ENCODE results near the gene TBCK. TPM values are rescaled to one million over a fixed set of nuclear protein-coding genes. Genes with fewer than 3 reads are reported as not detected.

The TBCK gene
- total RNA-seq, 2 experiments from 2014 or later, result 23.5 to 29.0 TPM

DNA sequence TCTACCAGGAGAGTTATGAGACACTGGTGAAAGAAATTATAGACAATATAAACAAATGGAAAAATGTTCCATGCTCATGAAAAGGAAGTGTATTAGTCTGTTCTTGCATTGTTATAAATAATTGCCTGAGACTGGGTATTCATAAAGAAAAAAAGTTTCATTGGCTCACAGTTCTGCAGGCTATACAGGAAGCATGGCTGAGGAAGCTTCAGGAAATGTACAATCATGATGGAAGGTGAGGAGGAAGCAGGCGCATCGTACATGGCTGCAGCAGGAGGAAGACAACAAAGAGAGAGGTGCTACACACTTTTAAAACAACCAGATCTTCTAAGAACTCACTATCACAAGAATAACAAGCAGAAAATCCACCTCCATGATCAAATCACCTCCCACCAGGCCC lies 236.4 kb downstream of the TBCK start:
- H3K4me3 ChIP-seq (ENCODE audit: low read length), result no peak overlapping the region
- H3K9me3 Mint-ChIP-seq, result peaks cover 24% of the 10 kb centered on the region
- intact Hi-C loops (cut with DNase I, micrococcal nuclease), result no loop called here
- DNase-seq, result no peak
- ChIA-PET POLR2A (no interaction called here), CTCF (no interaction called here)
- no peaks in the 10 kb centered on the region for H3K4me1 ChIP-seq (ENCODE audit: insufficient read depth, low read length)
- peaks cover 97% of the 10 kb centered on the region for H3K36me3 Mint-ChIP-seq (ENCODE audit: low read depth)
- no peak for TF ChIP-seq CTCF (IDR thresholded peaks at IDR 0.05)
- peaks cover 17% of the 10 kb centered on the region for H3K36me3 ChIP-seq (ENCODE audit: insufficient read depth, low read length)
- no peak overlapping the region for H3K27ac Mint-ChIP-seq
- no peaks in the 10 kb centered on the region for H3K27me3 Mint-ChIP-seq
- H3K4me1 Mint-ChIP-seq (ENCODE audit: low read depth), result no peaks in the 10 kb centered on the region
- H3K9me3 ChIP-seq (ENCODE audit: control insufficient read depth in 1 of 2, insufficient read depth in 1 of 2, low read length in 2 of 2), result peaks cover 19 to 34% of the 10 kb centered on the region in 2 experiments
- no peak overlapping the region for H3K4me3 Mint-ChIP-seq
- H3K27ac ChIP-seq (ENCODE audit: low read depth in 1 of 2, low read length in 2 of 2), result no peak overlapping the region
- H3K27me3 ChIP-seq (ENCODE audit: control insufficient read depth in 1 of 2, insufficient read depth in 2 of 2, low read length in 2 of 2), result no peaks in the 10 kb centered on the region
- no peak for ATAC-seq (ENCODE audit: poor library complexity)

DNA sequence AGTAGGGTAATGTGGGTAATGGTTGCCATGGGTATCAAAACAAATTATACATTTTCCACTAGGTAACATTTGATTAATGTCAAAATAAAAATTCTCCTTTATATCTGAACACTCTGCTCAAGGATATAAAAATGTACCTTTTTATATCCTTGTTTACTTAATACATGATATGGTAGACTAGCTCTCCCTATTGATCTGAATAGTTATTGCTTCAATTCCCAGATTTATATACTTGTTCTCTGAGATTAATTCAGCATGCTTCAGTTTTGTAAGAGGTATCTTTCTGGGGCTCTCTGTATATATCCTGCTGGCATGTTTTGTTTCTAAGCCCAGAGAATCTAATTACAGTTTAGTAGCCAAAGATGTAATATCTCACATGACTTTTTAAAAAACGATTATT lies 251.0 kb downstream of the TBCK start:
- H3K9me3 Mint-ChIP-seq, result no peaks in the 10 kb centered on the region
- ChIA-PET CTCF (no interaction called here), POLR2A (no interaction called here)
- no peak overlapping the region for H3K4me3 ChIP-seq (ENCODE audit: low read length)
- no peaks in the 10 kb centered on the region for H3K27me3 ChIP-seq (ENCODE audit: control insufficient read depth in 1 of 2, insufficient read depth in 2 of 2, low read length in 2 of 2)
- no peak overlapping the region for H3K27ac ChIP-seq (ENCODE audit: low read depth in 1 of 2, low read length in 2 of 2)
- intact Hi-C loops (cut with DNase I, micrococcal nuclease), result no loop called here
- TF ChIP-seq CTCF (IDR thresholded peaks at IDR 0.05), result no peak
- H3K4me1 ChIP-seq (ENCODE audit: insufficient read depth, low read length), result no peaks in the 10 kb centered on the region
- no peak overlapping the region for H3K27ac Mint-ChIP-seq
- DNase-seq (no peak), ATAC-seq (ENCODE audit: poor library complexity) (no peak)
- no peaks in the 10 kb centered on the region for H3K4me1 Mint-ChIP-seq (ENCODE audit: low read depth)
- no peaks in the 10 kb centered on the region for H3K36me3 ChIP-seq (ENCODE audit: insufficient read depth, low read length)
- H3K36me3 Mint-ChIP-seq (ENCODE audit: low read depth), result peaks cover 4% of the 10 kb centered on the region
- H3K4me3 Mint-ChIP-seq, result no peak overlapping the region
- no peaks in the 10 kb centered on the region for H3K9me3 ChIP-seq (ENCODE audit: control insufficient read depth in 1 of 2, insufficient read depth in 1 of 2, low read length in 2 of 2)
- no peaks in the 10 kb centered on the region for H3K27me3 Mint-ChIP-seq

GRCh38 chr4:106063009-106063408 lies 253.0 kb downstream of the TBCK start:
- peaks cover 9% of the 10 kb centered on the region for H3K36me3 Mint-ChIP-seq (ENCODE audit: low read depth)
- Histone ChIP-seq H3K9me3 (ENCODE audit: control insufficient read depth in 1 of 2, insufficient read depth in 1 of 2, low read length in 2 of 2) (no peaks in the 10 kb centered on the region), H3K27me3 (ENCODE audit: control insufficient read depth in 1 of 2, insufficient read depth in 2 of 2, low read length in 2 of 2) (no peaks in the 10 kb centered on the region), H3K4me3 (ENCODE audit: low read length) (no peak overlapping the region), H3K27ac (ENCODE audit: low read depth in 1 of 2, low read length in 2 of 2) (no peak overlapping the region), H3K36me3 (ENCODE audit: insufficient read depth, low read length) (no peaks in the 10 kb centered on the region), H3K4me1 (ENCODE audit: insufficient read depth, low read length) (no peaks in the 10 kb centered on the region)
- H3K27me3 Mint-ChIP-seq, result no peaks in the 10 kb centered on the region
- POLR2A ChIA-PET, result no interaction called here
- H3K4me3 Mint-ChIP-seq, result no peak overlapping the region
- no peaks in the 10 kb centered on the region for H3K9me3 Mint-ChIP-seq
- no peaks in the 10 kb centered on the region for H3K4me1 Mint-ChIP-seq (ENCODE audit: low read depth)
- intact Hi-C loops (cut with DNase I, micrococcal nuclease), result no loop called here
- DNase-seq (no peak), ATAC-seq (ENCODE audit: poor library complexity) (no peak)
- no peak for TF ChIP-seq CTCF (IDR thresholded peaks at IDR 0.05)
- H3K27ac Mint-ChIP-seq, result no peak overlapping the region
- CTCF ChIA-PET, result no interaction called here

Data from CD4-positive, alpha-beta T cell (primary cell).